Activated T-helper 9 cell treated with anti-CD3 and anti-CD28 coated beads, Interleukin-2, amount 50 U/mL, for 16 hours (primary cell): Measurements from ENCODE around the gene USP28.
"Not testable (repeated sequence)": the region's sequence is repeated elsewhere in the genome, so short reads cannot be mapped to it uniquely, and the experiment has no call there.

ENCODE experiments used
- DNase-seq: peaks from one replicate; pipeline ENCODE4 v3.0.0-alpha.2; 2020; ENCODE audit warnings: low read depth

USP28 gene

DNA sequence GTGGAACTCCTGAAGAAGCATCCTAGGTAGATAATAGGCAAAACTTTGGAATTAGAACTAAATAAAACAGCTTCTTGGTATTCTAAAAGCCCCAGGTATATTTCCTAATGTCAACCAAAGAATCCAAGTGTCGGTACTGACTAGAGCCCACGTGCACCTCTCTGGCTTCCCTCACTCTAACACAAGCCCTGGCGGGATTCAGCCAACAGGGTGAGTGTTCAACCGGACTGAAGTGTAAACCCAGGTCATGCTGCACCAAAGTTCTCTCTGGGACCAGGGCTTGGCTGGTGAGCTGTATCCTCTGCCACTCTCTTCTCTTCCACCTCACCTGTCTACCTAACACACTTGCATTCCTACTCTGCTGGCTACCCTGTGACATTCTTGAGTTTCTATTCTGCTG, 40.1 kb downstream of the USP28 start:
- no peak for DNase-seq

GRCh38 chr11:113833151-113833550, 42.2 kb downstream of the USP28 start:
- no peak for DNase-seq

DNA sequence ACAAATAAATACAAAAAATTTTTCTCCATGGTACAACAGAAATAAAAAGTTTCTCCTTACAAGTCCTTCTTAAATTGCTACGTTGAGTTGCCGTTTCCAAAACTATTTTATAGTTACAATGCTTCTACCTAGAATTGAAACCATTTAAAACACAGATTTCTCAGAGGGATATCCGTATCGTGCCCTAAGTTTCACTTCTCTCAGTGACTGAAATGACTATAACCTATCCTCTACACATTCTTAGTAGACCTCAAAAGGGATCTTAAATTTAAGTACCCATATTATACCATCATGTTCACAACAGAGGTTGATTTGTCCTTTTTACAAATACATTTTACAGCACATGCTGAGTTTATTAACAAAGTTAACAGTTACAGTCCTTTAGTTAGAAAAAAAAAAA, 44.1 kb downstream of the USP28 start:
- no peak for DNase-seq

GRCh38 chr11:113829751-113830150, 45.6 kb downstream of the USP28 start:
- DNase-seq: no peak

DNA sequence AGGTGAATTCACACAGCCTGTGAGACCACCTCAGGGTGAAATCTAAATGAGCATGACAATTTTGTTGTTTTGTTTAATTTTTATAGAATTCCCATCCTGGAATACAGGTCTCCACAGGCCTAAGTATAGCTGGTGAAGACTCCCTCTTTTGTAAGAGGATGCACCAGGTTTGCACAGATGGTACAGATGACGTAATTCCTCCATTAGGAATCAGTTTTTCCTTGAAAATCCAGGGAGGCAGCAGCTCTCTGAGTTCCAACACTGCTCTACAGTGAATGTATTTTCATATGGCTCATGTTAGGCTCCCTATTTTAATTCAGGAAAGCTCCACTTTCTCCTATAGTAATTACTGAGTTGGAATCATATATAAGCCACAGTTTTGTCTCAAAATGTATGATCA, 47.2 kb downstream of the USP28 start:
- DNase-seq: no peak

DNA sequence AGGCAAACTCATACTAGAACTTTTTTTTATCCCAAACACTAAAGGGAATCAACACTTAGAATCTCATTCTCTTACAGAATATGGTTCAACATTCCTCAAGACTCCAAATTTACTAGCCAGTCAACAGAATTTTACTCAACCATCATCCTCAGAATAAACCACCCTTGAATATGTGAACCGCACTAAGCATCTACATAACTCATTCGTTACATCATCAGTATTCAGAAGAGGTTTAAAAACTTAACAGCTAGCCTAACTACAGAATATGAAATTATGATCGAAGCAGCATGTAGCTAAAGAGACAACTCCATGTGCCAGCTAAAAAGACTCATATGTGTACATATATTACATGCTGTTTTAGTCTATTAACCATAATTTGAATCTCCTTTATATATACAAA, 47.9 kb downstream of the USP28 start:
- DNase-seq: no peak

DNA sequence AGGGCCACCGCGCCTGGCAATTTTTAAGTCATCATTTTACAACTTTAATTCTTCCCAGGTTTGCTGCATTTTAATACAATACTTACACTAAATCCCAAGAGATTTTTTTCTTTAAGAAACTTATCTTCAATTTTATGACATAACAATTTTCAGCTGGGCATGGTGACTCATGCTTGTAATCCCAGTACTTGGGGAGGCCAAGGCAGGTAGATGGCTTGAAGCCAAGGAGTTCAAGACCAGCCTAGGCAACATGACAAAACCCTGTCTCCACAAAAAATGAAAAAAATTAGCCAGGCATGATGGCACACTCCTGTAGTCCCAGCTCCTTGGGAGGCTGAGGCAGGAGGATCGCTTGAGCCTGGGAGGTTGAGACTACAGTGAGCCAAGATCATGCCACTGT, 56.9 kb downstream of the USP28 start:
- no peak for DNase-seq

GRCh38 chr11:113817626-113818025, 57.7 kb downstream of the USP28 start:
- DNase-seq: no peak

DNA sequence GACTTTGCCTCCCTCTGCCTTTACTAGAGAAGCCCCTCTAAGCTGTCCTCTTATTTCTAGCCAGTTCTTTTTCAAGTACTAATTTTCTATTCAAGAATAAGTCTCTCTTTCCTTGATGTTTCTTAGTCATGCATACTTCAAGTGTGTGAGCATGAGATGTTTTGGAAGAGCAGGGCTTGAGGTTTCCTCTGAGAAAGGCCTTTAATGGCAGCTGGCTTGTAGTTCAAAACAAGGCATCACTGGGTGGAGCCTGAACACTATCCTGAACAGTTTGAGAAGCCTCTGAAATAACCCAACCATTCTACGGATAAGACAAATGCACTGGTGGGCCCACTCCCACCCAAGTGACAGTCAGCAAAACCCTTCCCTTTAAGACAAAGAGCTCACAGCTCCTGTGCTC, 58.2 kb downstream of the USP28 start:
- DNase-seq: no peak

GRCh38 chr11:113814181-113814580, 61.2 kb downstream of the USP28 start:
- no peak for DNase-seq

GRCh38 chr11:113808931-113809330, 66.4 kb downstream of the USP28 start:
- DNase-seq: no peak

DNA sequence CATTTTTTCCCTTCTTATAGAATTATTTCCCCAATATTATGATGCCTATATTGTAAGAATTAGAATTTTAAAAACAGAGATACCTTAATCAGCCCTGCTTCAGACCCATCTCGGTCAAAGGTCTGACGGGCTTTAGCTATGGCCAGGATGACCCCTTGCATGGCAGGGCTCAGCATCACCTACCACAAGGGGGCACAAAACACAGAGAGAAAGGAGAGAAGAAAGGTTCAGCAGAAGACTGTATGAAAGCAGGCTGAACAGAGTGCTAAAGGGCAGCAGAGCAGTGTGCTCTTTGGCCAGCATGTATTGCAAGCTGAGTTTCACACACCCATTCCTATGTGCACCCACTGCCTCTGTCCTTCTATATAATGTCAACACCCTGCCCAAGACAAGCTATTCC, 69.0 kb downstream of the USP28 start:
- DNase-seq: no peak

GRCh38 chr11:113805640-113806039, 69.7 kb downstream of the USP28 start:
- DNase-seq: no peak

DNA sequence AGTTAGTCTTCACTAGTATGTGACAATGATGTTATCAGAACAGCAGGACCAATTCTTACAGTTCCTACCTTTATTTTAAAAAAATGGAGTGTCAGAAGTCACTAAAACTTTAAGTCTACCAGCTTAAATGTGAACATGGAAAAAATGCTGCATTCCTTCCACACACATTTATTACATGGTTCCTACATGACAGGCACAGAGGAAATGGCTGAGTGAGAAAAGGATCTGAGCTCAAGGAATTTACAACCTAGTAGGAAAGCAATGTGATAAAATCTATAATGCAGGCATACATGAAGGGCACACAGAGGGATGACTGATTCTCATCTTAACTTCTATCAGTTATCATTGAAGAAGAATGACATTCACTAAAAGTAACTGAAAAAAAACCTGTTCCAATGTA, 72.8 kb downstream of the USP28 start:
- DNase-seq: no peak

DNA sequence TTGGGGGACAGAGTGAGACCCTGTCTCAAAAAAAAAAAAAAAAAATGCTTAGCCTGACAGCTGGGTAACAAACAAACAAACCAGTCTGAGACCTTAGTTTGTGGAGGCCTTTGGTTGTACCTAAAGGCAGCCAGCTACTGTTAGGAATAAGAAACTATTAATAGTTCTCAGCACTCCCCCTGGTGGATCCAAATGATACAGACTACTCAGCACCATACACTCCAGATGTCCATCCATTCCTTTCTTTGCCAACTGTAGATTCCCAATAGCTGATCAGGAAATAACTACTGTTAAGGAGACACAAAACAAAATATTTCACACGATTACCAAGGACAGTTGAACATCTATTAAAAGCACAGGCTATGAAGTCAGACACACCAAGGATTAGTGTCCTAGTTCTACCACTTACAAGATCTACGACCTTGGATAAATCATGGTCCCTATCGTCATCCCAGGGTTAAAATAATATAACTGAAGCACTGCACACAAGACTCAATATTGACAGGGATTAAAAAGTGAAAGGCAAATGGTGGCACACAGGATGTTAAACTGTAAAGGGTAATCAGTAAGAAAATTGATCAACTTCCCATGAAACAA, 78.6 kb downstream of the USP28 start:
- DNase-seq: no peak

GRCh38 chr11:113789675-113790320, 85.6 kb downstream of the USP28 start:
- DNase-seq: no peak

DNA sequence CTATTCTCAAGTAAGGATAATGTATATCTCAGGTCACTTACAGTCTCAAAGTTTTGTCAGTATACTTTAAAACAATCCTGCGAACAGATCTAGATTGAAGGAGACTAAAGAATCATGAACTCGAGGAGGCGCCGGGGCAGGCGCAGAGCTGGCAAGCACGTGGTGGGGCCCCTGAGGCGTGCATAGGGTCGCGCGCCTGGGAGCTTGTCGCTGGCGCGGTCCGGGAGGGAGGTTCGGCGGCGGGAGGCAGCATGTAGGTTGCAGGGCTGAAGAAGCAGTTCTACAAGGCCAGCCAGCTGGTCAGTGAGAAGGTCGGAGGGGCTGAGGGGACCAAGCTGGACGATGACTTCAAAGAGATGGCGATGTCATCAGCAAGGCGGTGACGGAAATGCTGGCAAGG, 86.4 kb downstream of the USP28 start:
- not testable (repeated sequence) for DNase-seq

GRCh38 chr11:113782134-113782533, 93.2 kb downstream of the USP28 start:
- no peak for DNase-seq

GRCh38 chr11:113781682-113782081, 93.7 kb downstream of the USP28 start:
- DNase-seq: no peak

DNA sequence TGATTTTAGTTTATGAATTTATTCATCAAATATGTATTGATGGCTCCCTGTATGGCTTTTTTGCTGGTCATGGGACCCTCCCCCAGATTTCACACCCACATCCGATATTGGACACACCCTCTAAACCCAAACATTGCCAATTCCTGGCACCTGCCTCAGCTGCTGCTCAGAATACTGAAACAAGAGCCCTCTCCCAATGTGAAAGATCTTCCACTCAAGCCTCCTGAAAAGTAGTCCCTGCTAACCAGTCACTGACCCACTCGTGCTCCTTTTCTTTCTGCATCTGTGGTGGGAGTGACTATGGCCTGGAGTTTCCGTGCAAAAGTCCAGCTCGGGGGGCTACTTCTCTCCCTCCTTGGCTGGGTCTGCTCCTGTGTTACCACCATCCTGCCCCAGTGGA, 95.9 kb downstream of the USP28 start, which contains the start of gene CLDN25:
Gene CLDN25 (plus strand): TSS at position 301 of the 400 bp plus-strand sequence. CDS start 0 bp downstream, at position 301.
- no peak for DNase-seq

- DNase-seq: no peak
Measured at GRCh38 chr11:113778111-113778910, 97.1 kb downstream of the USP28 start.

- no peak for DNase-seq
Measured at GRCh38 chr11:113774174-113774503, 101.2 kb downstream of the USP28 start.

- peak; percentile 87 for DNase-seq
Measured at GRCh38 chr11:113773416-113774173, 101.8 kb downstream of the USP28 start, which contains the start of gene ZW10. TSS of gene ZW10 (minus strand) at chr11:113773692. CDS start at chr11:113773666, 26 bp downstream.
